H1 (cell line): ENCODE data around the gene DGCR8. TPM values are rescaled to one million over a fixed set of nuclear protein-coding genes. Genes with fewer than 3 reads are reported as not detected.

Experiments
- CTCF ChIA-PET: fragments of 300-600 bp; sonication (Branson Sonifier 250); formaldehyde crosslinking; loops from one replicate; lab custom pipeline; 2021; ENCODE audit not compliant: partially characterized antibody; lab: Charles Lee
- POLR2A ChIA-PET: fragments of 300-600 bp; sonication (Branson Sonifier 250); formaldehyde crosslinking; loops from one replicate; lab custom pipeline; 2021; ENCODE audit warnings: inconsistent platforms; ENCODE audit not compliant: partially characterized antibody; lab: Charles Lee
- DNase-seq, 2 experiments: peaks; one replicate each; pipeline versions ENCODE4 v3.0.0 to v3.0.0-alpha.2; 2010 to 2022; ENCODE audit warnings: low spot score in 2 of 2, low read depth in 1 of 2, mixed read lengths in 1 of 2
- FAIRE-seq: peaks from 2 replicates; lab custom pipeline; 2011; peaks lifted over from hg19 to GRCh38; lab: Jason Lieb, UNC
- H2AFZ ChIP-seq: 2 replicates; pipeline ENCODE4 v1.8.1; 2012; ENCODE audit warnings: low read length, inconsistent platforms
- H2AK5ac ChIP-seq: 2 replicates; pipeline ENCODE4 v1.6.1; 2013; ENCODE audit warnings: low read depth, low read length
- H2BK120ac ChIP-seq: replicated peaks from 2 replicates; pipeline ENCODE3; 2013; ENCODE audit warnings: low read depth, low read length, inconsistent platforms
- H2BK12ac ChIP-seq: 2 replicates; pipeline ENCODE4 v1.6.1; 2013; ENCODE audit warnings: low read depth, low read length
- H2BK15ac ChIP-seq: 2 replicates; pipeline ENCODE4 v1.6.1; 2013; ENCODE audit warnings: low read length
- H2BK20ac ChIP-seq: 2 replicates; pipeline ENCODE4 v1.6.1; 2013; ENCODE audit warnings: low read length
- H2BK5ac ChIP-seq: 2 replicates; pipeline ENCODE4 v1.6.1; 2013; ENCODE audit warnings: low read depth, low read length
- H3K14ac ChIP-seq: 2 replicates; pipeline ENCODE4 v1.6.1; 2013; ENCODE audit warnings: inconsistent platforms; ENCODE audit not compliant: insufficient read length
- H3K18ac ChIP-seq: 2 replicates; pipeline ENCODE4 v1.6.1; 2013; ENCODE audit warnings: low read length; ENCODE audit errors: extremely low read depth
- H3K23ac ChIP-seq: 2 replicates; pipeline ENCODE4 v1.6.1; 2013; ENCODE audit warnings: inconsistent platforms; ENCODE audit not compliant: insufficient read length
- H3K23me2 ChIP-seq: 2 replicates; pipeline ENCODE4 v1.6.1; 2013; ENCODE audit warnings: low read depth, low read length
- H3K27ac ChIP-seq: 2 replicates; pipeline ENCODE4 v1.6.1; 2011; ENCODE audit warnings: low read depth, low read length, inconsistent platforms
- H3K27me3 ChIP-seq, 4 experiments: replicated peaks in 1 of 4; 1 replicate in 1 of 4; 2 replicates in 3 of 4; pipeline versions ENCODE4 v1.6.1 to v1.8.1; 2011 to 2013; ENCODE audit warnings: low read length in 3 of 4, mild to moderate bottlenecking in 3 of 4, inconsistent platforms in 2 of 4, mixed read lengths in 2 of 4, moderate library complexity in 1 of 4; ENCODE audit not compliant: control insufficient read depth in 3 of 4, insufficient read depth in 3 of 4; ENCODE audit errors: extremely low read depth in 1 of 4
- H3K36me3 ChIP-seq, 4 experiments: 2 replicates each; pipeline versions ENCODE4 v1.6.1 to v1.8.1; 2011 to 2013; ENCODE audit warnings: mild to moderate bottlenecking in 4 of 4, low read length in 3 of 4, moderate library complexity in 2 of 4, control low read depth in 1 of 4, inconsistent platforms in 1 of 4; ENCODE audit not compliant: insufficient read depth in 4 of 4, control insufficient read depth in 2 of 4
- H3K4ac ChIP-seq: replicated peaks from 2 replicates; pipeline ENCODE3; 2013; ENCODE audit warnings: low read length, low read depth, mixed read lengths, inconsistent platforms; ENCODE audit not compliant: insufficient read length
- H3K4me1 ChIP-seq, 4 experiments: replicated peaks in 1 of 4; 1 replicate in 1 of 4; 2 replicates in 3 of 4; pipeline versions ENCODE4 v1.6.1 to v1.8.1; 2011 to 2013; ENCODE audit warnings: low read length in 3 of 4, inconsistent platforms in 2 of 4, mixed read lengths in 1 of 4; ENCODE audit not compliant: insufficient read depth in 4 of 4, control insufficient read depth in 3 of 4
- H3K4me2 ChIP-seq, 2 experiments: 2 replicates each; pipeline versions ENCODE4 v1.6.1 to v1.8.1; 2011 to 2013; ENCODE audit warnings: low read depth in 2 of 2, low read length in 2 of 2, control low read depth in 1 of 2, inconsistent platforms in 1 of 2, mild to moderate bottlenecking in 1 of 2; ENCODE audit not compliant: insufficient read depth in 1 of 2
- H3K4me3 ChIP-seq, 4 experiments: fragments of 200-600, 300-600 bp in 1 of 4; sonication (generic), shearing (Covaris generic), sonication (Bioruptor Twin) in 1 of 4; 2 replicates each; pipeline versions ENCODE4 v1.5.1 to v1.8.1; 2011 to 2016; ENCODE audit warnings: low read length in 4 of 4, low read depth in 3 of 4, control low read depth in 2 of 4, inconsistent platforms in 2 of 4, mild to moderate bottlenecking in 2 of 4, mixed read lengths in 1 of 4, moderate library complexity in 1 of 4; ENCODE audit not compliant: insufficient read depth in 2 of 4; ENCODE audit errors: extremely low read depth in 1 of 4
- H3K56ac ChIP-seq: replicated peaks from 2 replicates; pipeline ENCODE3; 2013; ENCODE audit warnings: low read depth, mild to moderate bottlenecking, mixed read lengths, low read length, inconsistent platforms; ENCODE audit not compliant: insufficient read length
- H3K79me1 ChIP-seq: 2 replicates; pipeline ENCODE4 v1.6.1; 2013; ENCODE audit warnings: low read depth, low read length, control low read depth
- H3K79me2 ChIP-seq, 2 experiments: 2 replicates each; pipeline versions ENCODE4 v1.6.1 to v1.8.1; 2012 to 2013; ENCODE audit warnings: low read length in 2 of 2, mild to moderate bottlenecking in 2 of 2, inconsistent platforms in 1 of 2; ENCODE audit not compliant: insufficient read depth in 2 of 2, control insufficient read depth in 1 of 2
- H3K9ac ChIP-seq, 4 experiments: replicated peaks in 1 of 4; 1 replicate in 1 of 4; 2 replicates in 3 of 4; pipeline versions ENCODE4 v1.6.1 to v1.8.1; 2011 to 2013; ENCODE audit warnings: low read depth in 3 of 4, low read length in 3 of 4, control low read depth in 2 of 4, mild to moderate bottlenecking in 2 of 4, moderate library complexity in 2 of 4, inconsistent platforms in 1 of 4; ENCODE audit errors: extremely low read depth in 1 of 4
- H3K9me3 ChIP-seq, 2 experiments: 2 replicates each; pipeline versions ENCODE4 v1.6.1 to v1.8.1; 2012 to 2013; ENCODE audit warnings: mild to moderate bottlenecking in 2 of 2, moderate library complexity in 2 of 2, control low read depth in 1 of 2, inconsistent platforms in 1 of 2, low read depth in 1 of 2, low read length in 1 of 2, mixed read lengths in 1 of 2; ENCODE audit not compliant: insufficient read depth in 2 of 2
- H4K20me1 ChIP-seq, 2 experiments: replicated peaks in 1 of 2; 2 replicates each; pipeline versions ENCODE3 to v1.8.1; 2011 to 2013; ENCODE audit warnings: inconsistent platforms in 2 of 2, low read length in 2 of 2, mild to moderate bottlenecking in 1 of 2; ENCODE audit not compliant: insufficient read depth in 2 of 2, control insufficient read depth in 1 of 2
- H4K5ac ChIP-seq: 2 replicates; pipeline ENCODE4 v1.6.1; 2013; ENCODE audit warnings: low read length, low read depth, mixed read lengths, inconsistent platforms; ENCODE audit not compliant: insufficient read length
- H4K8ac ChIP-seq: 2 replicates; pipeline ENCODE4 v1.8.0; 2013; ENCODE audit warnings: mild to moderate bottlenecking, moderate library complexity, low read length, inconsistent platforms; ENCODE audit not compliant: insufficient read depth; ENCODE audit errors: extremely low read depth
- H4K91ac ChIP-seq: replicated peaks from 2 replicates; pipeline ENCODE3; 2013; ENCODE audit warnings: low read length, mixed read lengths, inconsistent platforms; ENCODE audit not compliant: insufficient read length
- ASH2L ChIP-seq: fragments of 200-600, 300-600 bp; sonication (generic); IDR thresholded peaks from one replicate; pipeline ENCODE4 v1.7.1; 2017; ENCODE audit warnings: low read length
- EGR1 ChIP-seq: IDR thresholded peaks from 2 replicates; pipeline ENCODE4 v1.6.1; 2011; ENCODE audit warnings: low read depth, low read length, borderline replicate concordance
- GTF2F1 ChIP-seq: IDR thresholded peaks from 2 replicates; pipeline ENCODE4 v1.6.1; 2012; ENCODE audit warnings: low read depth, low read length, improper control_type of control experiment, borderline replicate concordance
- HDAC6 ChIP-seq: IDR thresholded peaks from one replicate; pipeline ENCODE4 v1.7.1; 2012; ENCODE audit warnings: low read depth, mild to moderate bottlenecking, inconsistent platforms, low read length, moderate library complexity
- RNF2 ChIP-seq: fragments of 200-900, 300-1000 bp; sonication (generic); IDR thresholded peaks from 2 replicates; pipeline ENCODE4 v1.7.1; 2016; ENCODE audit warnings: borderline replicate concordance, low read depth, mild to moderate bottlenecking, antibody characterized with exemption, low read length; ENCODE audit not compliant: poor library complexity, severe bottlenecking; ENCODE audit errors: missing control alignments
- TAF7 ChIP-seq: optimal IDR thresholded peaks from 2 replicates; pipeline ENCODE3; 2011; ENCODE audit warnings: low read depth, mild to moderate bottlenecking, inconsistent platforms, low read length, moderate library complexity, borderline replicate concordance
- WGBS, 2 experiments: shearing (Covaris generic) in 1 of 2; methylation state at CpG; one replicate each; pipeline versions ENCODE4 v1.1.6 to v1.1.7; 2013 to 2015; ENCODE audit warnings: low lambda C conversion rate in 2 of 2, mixed read lengths in 2 of 2, inconsistent platforms in 1 of 2, low coverage in 1 of 2, missing lambda C conversion rate in 1 of 2; ENCODE audit not compliant: insufficient replicate concordance in 2 of 2, insufficient coverage in 1 of 2, insufficient read length in 1 of 2; ENCODE audit errors: extremely low coverage in 1 of 2, missing lambda C conversion rate in 1 of 2; 5-methylcytosine and 5-hydroxymethylcytosine counted together
- polyA plus RNA-seq, 7 experiments: library from polyadenylated mRNA; depleted of rRNA in 3 of 7; stranded (reverse) in 5 of 7; unstranded in 2 of 7; fragments of >200 nt in 5 of 7; fragments of 200-250 nt in 2 of 7; gene quantifications; 1 replicate in 5 of 7; 2 replicates in 1 of 7; 4 replicates in 1 of 7; pipeline versions ENCODE4 v1.2.1 to v1.2.3, GENCODE V29; 2011 to 2013; ENCODE audit warnings: missing spikeins in 2 of 7, mixed read lengths in 2 of 7
- total RNA-seq: library from RNA; stranded (reverse); fragmentation: NEBNext Ultra II Directional; extraction: Animal tissue kit (Norgen Biotek cat#: 25700); gene quantifications from 2 replicates; pipeline ENCODE4 v1.2.1, GENCODE V29; 2021
- TF ChIP-seq, protein P1 (sequence below): IDR thresholded peaks from 2 replicates; pipeline ENCODE4 v1.6.1; 2012; ENCODE audit warnings: low read length, inconsistent platforms
- TF ChIP-seq, protein P2 (sequence below): IDR thresholded peaks from 2 replicates; pipeline ENCODE4 v1.6.1; 2011; ENCODE audit warnings: low read length, improper control_type of control experiment
- TF ChIP-seq, protein P3 (sequence below): IDR thresholded peaks from 2 replicates; pipeline ENCODE4 v1.6.1; 2012; ENCODE audit warnings: inconsistent platforms

DGCR8 gene
- total and polyA plus RNA-seq, 2 of the 8 experiments (the other 6 are each of a cell fraction or from before 2014, with no cell fraction given) = 23.7 to 43.7 TPM

DNA sequence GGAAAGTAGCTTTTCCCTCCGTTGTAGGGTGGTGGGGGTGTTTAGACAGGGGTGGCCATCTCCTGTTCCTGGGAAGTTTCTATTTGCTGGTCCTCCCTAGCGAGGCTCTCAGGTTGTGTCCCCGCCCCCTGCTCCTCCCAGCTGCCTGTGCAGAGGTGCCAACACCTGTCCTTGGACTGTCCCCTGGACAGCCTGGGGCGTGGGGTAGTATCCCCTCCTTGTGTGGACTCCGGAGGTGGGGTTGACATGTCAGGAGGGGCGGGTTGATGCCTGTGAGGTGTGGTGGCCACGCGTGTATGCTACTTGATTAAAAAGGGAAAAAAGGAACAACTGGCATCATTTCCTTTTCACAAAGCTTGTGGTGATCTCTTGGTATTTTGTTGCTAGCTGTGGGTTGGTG is 21.6 kb downstream of the DGCR8 start:
- peaks cover 0 to 40% of the 10 kb centered on the region in 2 experiments for H3K79me2 ChIP-seq
- peaks cover 13 to 40% of the 10 kb centered on the region in 2 experiments for H4K20me1 ChIP-seq
- no peak overlapping the region for H2BK120ac ChIP-seq
- ChIA-PET POLR2A (interaction anchor here (1.2 to 29.4 kb wide), 4 partner anchors 7 to 29 kb away, joined by 3 to 598 read pairs (median 300); partner anchors contain the start of genes RANBP1 and TRMT2A), CTCF (interaction anchor here (0.6 to 4.5 kb wide), 9 partner anchors 9 to 1052 kb away, joined by 3 to 23 read pairs (median 5); partner anchors contain the start of gene RANBP1)
- peaks cover 16% of the 10 kb centered on the region for H3K79me1 ChIP-seq
- H3K4ac ChIP-seq = no peak overlapping the region
- DNase-seq (no peak), FAIRE-seq (no peak)
- no peak overlapping the region for H4K91ac ChIP-seq
- 87% methylated on average over 7 of the region's 8 CpGs; no CpG with 5 or more reads in 1 of the 2 experiments for WGBS, 2 experiments
- no peak overlapping the region for H2AK5ac ChIP-seq
- no peak overlapping the region for H3K4me2 ChIP-seq
- peaks cover 26 to 86% (median 52%) of the 10 kb centered on the region in 4 experiments for H3K36me3 ChIP-seq
- H3K4me3 ChIP-seq = no peak overlapping the region
- H3K9me3 ChIP-seq = no peaks in the 10 kb centered on the region
- H3K14ac ChIP-seq = no peak overlapping the region
- H3K18ac ChIP-seq = no peak overlapping the region
- H2BK5ac ChIP-seq = no peak overlapping the region
- H3K23ac ChIP-seq = no peak overlapping the region
- H3K23me2 ChIP-seq = no peaks in the 10 kb centered on the region
- H2AFZ ChIP-seq = no peak overlapping the region
- no peak overlapping the region for H2BK15ac ChIP-seq
- TF ChIP-seq GTF2F1 (no peak), TAF7 (no peak), EGR1 (no peak), ASH2L (no peak), RNF2 (no peak), HDAC6 (no peak)
- TF ChIP-seq, protein P1, sequence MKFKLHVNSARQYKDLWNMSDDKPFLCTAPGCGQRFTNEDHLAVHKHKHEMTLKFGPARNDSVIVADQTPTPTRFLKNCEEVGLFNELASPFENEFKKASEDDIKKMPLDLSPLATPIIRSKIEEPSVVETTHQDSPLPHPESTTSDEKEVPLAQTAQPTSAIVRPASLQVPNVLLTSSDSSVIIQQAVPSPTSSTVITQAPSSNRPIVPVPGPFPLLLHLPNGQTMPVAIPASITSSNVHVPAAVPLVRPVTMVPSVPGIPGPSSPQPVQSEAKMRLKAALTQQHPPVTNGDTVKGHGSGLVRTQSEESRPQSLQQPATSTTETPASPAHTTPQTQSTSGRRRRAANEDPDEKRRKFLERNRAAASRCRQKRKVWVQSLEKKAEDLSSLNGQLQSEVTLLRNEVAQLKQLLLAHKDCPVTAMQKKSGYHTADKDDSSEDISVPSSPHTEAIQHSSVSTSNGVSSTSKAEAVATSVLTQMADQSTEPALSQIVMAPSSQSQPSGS = no peak
- TF ChIP-seq, protein P2, sequence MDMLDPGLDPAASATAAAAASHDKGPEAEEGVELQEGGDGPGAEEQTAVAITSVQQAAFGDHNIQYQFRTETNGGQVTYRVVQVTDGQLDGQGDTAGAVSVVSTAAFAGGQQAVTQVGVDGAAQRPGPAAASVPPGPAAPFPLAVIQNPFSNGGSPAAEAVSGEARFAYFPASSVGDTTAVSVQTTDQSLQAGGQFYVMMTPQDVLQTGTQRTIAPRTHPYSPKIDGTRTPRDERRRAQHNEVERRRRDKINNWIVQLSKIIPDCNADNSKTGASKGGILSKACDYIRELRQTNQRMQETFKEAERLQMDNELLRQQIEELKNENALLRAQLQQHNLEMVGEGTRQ = no peak
- TF ChIP-seq, protein P3, sequence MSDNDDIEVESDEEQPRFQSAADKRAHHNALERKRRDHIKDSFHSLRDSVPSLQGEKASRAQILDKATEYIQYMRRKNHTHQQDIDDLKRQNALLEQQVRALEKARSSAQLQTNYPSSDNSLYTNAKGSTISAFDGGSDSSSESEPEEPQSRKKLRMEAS = no peak
- H4K5ac ChIP-seq = no peak overlapping the region
- no peak overlapping the region for H3K9ac ChIP-seq
- H2BK20ac ChIP-seq = no peak overlapping the region
- no peak overlapping the region for H2BK12ac ChIP-seq
- H3K27me3 ChIP-seq = no peaks in the 10 kb centered on the region
- H3K4me1 ChIP-seq = peaks cover 0 to 6% (median 0%) of the 10 kb centered on the region in 4 experiments; a peak in 3 of 7 replicates
- H4K8ac ChIP-seq = no peak overlapping the region; the same call in 1 of the 2 replicates
- H3K27ac ChIP-seq = no peak overlapping the region
- H3K56ac ChIP-seq = no peak overlapping the region
